Measurements from ENCODE around the gene AP1G1.

Gene AP1G1

GRCh38 chr16:71784093-71784492 lies 24.5 kb downstream of the AP1G1 start (continued):
- TF ChIP-seq, protein P1, sequence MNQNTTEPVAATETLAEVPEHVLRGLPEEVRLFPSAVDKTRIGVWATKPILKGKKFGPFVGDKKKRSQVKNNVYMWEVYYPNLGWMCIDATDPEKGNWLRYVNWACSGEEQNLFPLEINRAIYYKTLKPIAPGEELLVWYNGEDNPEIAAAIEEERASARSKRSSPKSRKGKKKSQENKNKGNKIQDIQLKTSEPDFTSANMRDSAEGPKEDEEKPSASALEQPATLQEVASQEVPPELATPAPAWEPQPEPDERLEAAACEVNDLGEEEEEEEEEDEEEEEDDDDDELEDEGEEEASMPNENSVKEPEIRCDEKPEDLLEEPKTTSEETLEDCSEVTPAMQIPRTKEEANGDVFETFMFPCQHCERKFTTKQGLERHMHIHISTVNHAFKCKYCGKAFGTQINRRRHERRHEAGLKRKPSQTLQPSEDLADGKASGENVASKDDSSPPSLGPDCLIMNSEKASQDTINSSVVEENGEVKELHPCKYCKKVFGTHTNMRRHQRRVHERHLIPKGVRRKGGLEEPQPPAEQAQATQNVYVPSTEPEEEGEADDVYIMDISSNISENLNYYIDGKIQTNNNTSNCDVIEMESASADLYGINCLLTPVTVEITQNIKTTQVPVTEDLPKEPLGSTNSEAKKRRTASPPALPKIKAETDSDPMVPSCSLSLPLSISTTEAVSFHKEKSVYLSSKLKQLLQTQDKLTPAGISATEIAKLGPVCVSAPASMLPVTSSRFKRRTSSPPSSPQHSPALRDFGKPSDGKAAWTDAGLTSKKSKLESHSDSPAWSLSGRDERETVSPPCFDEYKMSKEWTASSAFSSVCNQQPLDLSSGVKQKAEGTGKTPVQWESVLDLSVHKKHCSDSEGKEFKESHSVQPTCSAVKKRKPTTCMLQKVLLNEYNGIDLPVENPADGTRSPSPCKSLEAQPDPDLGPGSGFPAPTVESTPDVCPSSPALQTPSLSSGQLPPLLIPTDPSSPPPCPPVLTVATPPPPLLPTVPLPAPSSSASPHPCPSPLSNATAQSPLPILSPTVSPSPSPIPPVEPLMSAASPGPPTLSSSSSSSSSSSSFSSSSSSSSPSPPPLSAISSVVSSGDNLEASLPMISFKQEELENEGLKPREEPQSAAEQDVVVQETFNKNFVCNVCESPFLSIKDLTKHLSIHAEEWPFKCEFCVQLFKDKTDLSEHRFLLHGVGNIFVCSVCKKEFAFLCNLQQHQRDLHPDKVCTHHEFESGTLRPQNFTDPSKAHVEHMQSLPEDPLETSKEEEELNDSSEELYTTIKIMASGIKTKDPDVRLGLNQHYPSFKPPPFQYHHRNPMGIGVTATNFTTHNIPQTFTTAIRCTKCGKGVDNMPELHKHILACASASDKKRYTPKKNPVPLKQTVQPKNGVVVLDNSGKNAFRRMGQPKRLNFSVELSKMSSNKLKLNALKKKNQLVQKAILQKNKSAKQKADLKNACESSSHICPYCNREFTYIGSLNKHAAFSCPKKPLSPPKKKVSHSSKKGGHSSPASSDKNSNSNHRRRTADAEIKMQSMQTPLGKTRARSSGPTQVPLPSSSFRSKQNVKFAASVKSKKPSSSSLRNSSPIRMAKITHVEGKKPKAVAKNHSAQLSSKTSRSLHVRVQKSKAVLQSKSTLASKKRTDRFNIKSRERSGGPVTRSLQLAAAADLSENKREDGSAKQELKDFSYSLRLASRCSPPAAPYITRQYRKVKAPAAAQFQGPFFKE (tag by site-specific recombination; IDR thresholded peaks at IDR 0.05; ENCODE audit: borderline replicate concordance) = no peak
- TF ChIP-seq ZNF585B (tag by site-specific recombination; IDR thresholded peaks at IDR 0.05) (no peak), ZNF707 (tag by site-specific recombination; IDR thresholded peaks at IDR 0.05) (no peak), ZNF366 (tag by site-specific recombination; conservative IDR thresholded peaks at IDR 0.05) (no peak), PATZ1 (tag by site-specific recombination; IDR thresholded peaks at IDR 0.05) (no peak), ZNF645 (tag by site-specific recombination; IDR thresholded peaks at IDR 0.05) (no peak), ZNF791 (tag by site-specific recombination; IDR thresholded peaks at IDR 0.05) (no peak), ZNF18 (tag by site-specific recombination; IDR thresholded peaks at IDR 0.05) (no peak), ZNF704 (tag by site-specific recombination; IDR thresholded peaks at IDR 0.05) (no peak), HOXC10 (CRISPR knock-in tag; IDR thresholded peaks at IDR 0.05) (no peak), ZNF157 (tag by site-specific recombination; IDR thresholded peaks at IDR 0.05) (no peak)

DNA sequence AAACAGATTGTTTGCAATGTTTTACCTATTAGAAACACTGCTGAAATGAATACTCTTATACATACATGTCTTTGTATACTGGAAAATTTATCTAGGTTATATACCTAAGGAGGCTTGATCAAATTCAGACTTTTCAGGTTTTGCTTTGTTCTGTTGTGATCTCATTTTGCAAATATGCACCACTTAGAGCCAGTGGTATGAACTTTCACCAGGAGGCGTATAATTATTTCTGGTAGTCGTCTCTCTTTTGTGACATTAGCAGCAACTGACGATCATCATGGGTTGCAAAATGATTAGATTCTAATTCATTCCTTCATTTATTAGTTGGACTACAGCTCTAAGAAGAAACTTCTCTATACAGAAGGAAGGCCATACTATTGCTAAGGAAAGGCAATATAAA lies 26.9 kb downstream of the AP1G1 start:
- H3K4me1 ChIP-seq (ENCODE audit: control insufficient read depth, insufficient read depth, low read length) = no peaks in the 10 kb centered on the region
- no peak overlapping the region for H3K4me3 ChIP-seq (ENCODE audit: low read depth, low read length)
- H3K27ac ChIP-seq (ENCODE audit: extremely low read depth, low read depth, low read length) = no peak overlapping the region
- no peaks in the 10 kb centered on the region for H3K9me3 ChIP-seq (ENCODE audit: control insufficient read depth, insufficient read depth, low read depth, low read length)
- TF ChIP-seq ZNF202 (tag by site-specific recombination; IDR thresholded peaks at IDR 0.05; ENCODE audit: borderline replicate concordance) (no peak), ZNF266 (tag by site-specific recombination; IDR thresholded peaks at IDR 0.05; ENCODE audit: low read depth) (no peak), ZNF785 (tag by site-specific recombination; IDR thresholded peaks at IDR 0.05) (no peak), ZNF354C (tag by site-specific recombination; IDR thresholded peaks at IDR 0.05; ENCODE audit: borderline replicate concordance, low read depth) (no peak), ZBTB20 (tag by site-specific recombination; IDR thresholded peaks at IDR 0.05) (no peak), ZNF366 (tag by site-specific recombination; conservative IDR thresholded peaks at IDR 0.05) (no peak), ZNF10 (tag by site-specific recombination; IDR thresholded peaks at IDR 0.05) (peak; percentile 74), SP7 (tag by site-specific recombination; IDR thresholded peaks at IDR 0.05) (peak; percentile 61), ZEB2 (tag by site-specific recombination; IDR thresholded peaks at IDR 0.05) (no peak), ZNF416 (tag by site-specific recombination; IDR thresholded peaks at IDR 0.05) (no peak), ZNF175 (tag by site-specific recombination; IDR thresholded peaks at IDR 0.05) (no peak)
- H3K36me3 ChIP-seq (ENCODE audit: control insufficient read depth in 2 of 2, insufficient read depth in 1 of 2, low read length in 2 of 2) = peaks cover 5 to 30% of the 10 kb centered on the region in 2 experiments; a peak in 2 of 3 replicates
- ChIA-PET POLR2A (no interaction called here), CTCF (interaction anchor here (0.6 kb wide), 1 partner anchor 123 kb away, joined by 3 read pairs; no protein-coding TSS in a partner anchor)

Measured in HEK293 (cell line).